GM18909 (cell line): ENCODE results near the gene EXOC3L2.

ENCODE experiments used
- ATAC-seq: cut with Tn5 transposase; IDR thresholded peaks from one replicate; pipeline ENCODE4 v1.9.1; 2021; ENCODE audit warnings: mild to moderate bottlenecking; ENCODE audit not compliant: unreplicated experiment, poor library complexity

The EXOC3L2 gene

GRCh38 chr19:45224645-45225044 is 20.6 kb downstream of the EXOC3L2 start:
- no peak for ATAC-seq

GRCh38 chr19:45223879-45224278 is 21.3 kb downstream of the EXOC3L2 start:
- no peak for ATAC-seq

DNA sequence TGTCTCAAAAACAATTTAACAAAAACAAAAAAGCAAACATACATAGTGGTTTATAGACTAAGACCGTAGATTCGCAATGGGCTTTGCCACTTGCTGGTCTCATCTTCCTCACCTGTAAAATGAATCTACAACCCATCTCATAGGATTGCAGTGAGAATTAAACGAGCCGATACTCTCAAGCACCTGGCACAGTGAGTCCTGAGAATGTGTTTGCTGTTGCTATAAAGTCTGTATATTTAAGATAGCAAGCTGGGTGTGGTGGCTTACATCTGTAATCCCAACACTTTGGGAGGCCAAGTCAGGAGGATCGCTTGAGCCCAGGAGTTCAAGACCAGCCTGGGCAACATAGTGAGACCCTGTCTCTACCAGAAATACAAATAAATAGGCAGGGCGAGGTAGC is 22.5 kb downstream of the EXOC3L2 start:
- ATAC-seq, result no peak

GRCh38 chr19:45218911-45219743 is 26.1 kb downstream of the EXOC3L2 start:
- ATAC-seq, result no peak

DNA sequence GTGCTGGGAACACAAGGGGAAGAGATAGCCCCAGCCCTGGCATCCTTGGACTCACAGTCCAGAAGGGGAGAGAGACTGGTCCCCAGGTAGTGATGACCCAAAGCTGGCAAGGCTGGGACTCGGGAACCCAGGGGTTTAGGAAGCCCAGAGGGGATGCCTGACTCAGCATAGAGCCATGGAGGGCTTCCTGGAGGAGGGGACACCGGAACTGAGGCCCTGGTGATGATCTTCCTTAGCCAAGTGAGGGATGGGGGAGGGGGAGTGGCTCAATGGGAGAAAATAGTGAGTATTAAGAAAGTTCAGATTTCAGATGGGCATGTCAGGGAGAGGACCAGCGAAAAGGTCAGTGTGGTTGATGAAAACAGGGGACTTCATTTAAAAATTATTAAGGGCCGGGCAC is 26.8 kb downstream of the EXOC3L2 start:
- ATAC-seq, result no peak

GRCh38 chr19:45217957-45218334 is 27.3 kb downstream of the EXOC3L2 start:
- no peak for ATAC-seq

- no peak for ATAC-seq
These were observed 27.8 kb downstream of the EXOC3L2 start for GRCh38 chr19:45217193-45217956.

- ATAC-seq, result no peak
These were observed 28.5 kb downstream of the EXOC3L2 start for GRCh38 chr19:45216667-45217066.

DNA sequence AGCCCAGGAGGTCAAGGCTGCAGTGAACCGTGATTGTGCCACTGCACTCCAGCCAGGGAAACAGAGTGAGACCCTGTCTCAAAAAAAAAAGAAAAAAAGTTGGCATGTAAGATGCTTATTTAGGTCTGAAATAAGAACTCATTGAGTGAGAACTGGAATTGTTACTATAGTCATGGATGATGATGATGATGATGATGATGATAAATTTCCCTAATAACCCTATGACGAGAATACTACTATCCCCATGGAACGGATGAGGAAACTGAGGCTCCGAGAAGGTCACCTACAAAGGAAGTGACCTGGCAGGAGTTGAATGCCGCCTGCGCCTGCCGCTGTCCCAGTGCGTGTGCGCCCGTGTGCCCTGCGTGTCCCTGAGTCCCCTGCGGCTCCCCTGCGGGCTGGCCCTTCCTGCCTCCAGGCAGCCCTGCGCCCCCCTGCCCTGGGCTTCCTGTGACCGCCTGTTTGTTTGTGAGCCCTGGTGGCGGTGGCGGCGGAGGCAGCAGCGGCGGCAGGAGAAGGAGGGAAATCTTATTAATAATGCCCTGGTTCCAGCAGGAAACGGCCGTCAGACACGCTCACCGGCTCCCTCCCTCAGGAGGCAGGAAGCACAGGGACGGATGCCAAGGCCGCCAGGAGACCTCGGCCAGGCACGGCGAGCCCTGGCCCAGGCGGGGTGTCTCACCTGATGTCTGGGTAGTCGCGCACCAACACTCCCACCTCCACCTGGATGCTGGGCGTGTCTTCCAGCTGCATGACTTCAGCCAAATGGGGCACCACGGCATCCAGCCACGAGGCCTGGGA is 29.6 kb downstream of the EXOC3L2 start:
- no peak for ATAC-seq

DNA sequence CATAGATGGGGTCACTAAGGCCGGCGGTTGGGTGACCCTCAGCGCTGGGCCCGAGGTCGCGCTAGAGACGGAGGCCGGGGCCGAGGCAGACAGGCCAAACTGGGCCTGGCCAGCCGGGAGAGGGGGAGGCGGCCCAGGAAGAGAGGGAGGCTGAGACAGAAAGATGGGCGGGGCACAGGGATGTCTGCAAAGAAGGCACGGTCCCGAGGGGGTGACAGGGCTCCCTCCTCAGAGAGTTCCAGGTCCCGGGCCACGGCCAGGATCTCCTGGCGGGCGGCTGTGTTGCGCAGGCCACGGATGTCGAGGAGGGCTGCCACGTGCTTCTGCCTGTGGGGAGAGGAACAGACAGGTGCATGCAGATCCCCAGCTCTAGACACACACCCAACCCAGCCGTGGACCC is 32.2 kb downstream of the EXOC3L2 start:
- ATAC-seq, result no peak

DNA sequence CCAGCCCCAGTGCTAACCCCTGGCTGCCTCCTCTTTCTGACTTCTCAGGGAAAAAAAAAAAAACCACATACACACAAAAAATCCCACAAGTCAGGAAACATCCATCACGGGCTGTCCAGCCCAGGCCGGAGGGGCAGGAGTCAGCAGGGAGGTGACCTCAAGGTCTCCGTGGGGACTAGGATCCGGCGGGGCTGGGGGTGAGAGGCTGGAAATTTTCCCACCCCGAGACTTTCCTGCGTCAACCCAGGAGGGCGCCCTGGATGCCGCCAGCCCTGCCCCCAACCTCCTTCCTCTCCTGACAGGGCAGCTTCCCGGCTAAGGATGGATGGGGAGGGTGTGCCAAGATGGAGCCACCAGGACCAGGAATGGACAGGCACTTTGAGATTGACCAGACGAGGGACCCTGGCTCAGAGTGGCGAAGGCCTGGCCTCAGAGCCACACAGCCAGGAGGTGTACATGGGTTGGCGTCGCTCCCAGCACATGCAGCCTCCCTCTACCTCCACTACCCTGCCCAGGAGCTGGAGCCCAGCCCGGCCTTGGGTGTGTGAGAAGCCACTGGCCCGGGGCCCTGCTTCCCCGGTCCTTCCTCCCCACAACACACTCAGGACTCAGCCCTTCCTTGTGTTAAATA is 33.3 kb downstream of the EXOC3L2 start:
- ATAC-seq, result no peak

DNA sequence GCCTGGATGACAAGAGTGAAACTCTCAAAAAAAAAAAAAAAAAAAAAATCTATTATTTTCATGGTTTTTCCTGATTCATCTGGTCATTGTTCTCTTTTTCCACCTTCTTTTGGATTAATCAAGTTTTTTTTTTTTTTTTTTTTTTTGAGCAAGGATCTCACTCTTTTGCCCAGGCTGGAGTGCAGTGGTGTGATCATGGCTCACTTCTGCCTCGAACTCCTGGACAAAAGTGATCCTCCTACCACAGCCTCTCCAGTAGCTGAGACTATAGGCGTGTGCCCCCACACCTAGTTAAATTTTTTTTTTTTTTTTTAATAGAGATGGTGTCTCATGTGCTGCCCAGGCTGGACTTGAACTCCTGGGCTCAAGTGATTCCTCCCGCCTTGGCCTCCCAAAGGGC is 38.9 kb downstream of the EXOC3L2 start:
- ATAC-seq, result no peak

DNA sequence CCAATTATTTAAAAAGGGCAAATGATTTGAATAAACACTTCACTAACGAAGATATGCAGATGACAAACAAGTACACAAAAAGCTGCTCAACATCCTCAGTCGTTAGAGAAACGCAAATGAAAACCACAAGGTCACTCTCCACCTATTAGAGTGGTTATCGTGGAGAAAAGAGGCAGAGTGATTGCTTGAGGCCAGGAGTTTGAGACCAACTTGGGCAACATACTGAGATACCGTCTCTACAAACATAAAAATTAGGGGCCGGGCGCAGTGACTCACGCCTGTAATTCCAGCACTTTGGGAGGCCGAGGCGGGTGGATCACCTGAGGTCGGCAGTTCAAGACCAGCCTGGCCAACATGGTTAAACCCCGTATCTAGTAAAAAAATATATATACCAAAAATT is 39.4 kb downstream of the EXOC3L2 start:
- ATAC-seq, result no peak

DNA sequence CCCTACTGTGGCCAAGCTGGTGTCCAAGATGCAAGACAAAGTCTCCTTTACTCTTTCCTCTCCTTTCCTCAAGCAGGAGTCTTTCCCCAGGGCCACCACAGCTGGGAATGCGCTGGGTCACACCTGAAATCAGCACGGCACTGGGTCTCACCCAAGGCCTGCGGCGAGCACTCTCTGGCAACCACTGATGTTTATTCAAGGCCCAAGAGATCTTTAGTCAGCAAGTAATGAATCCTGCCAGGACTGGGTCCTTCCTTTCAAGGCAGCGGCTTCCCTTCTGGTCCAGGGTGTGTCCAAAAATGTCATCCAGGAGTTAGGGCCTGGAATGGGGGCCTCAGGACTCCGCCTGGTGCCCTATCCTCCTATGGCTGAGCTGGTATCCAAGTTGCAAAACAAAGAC is 42.6 kb downstream of the EXOC3L2 start:
- no peak for ATAC-seq

GRCh38 chr19:45200568-45200967 is 44.6 kb downstream of the EXOC3L2 start:
- ATAC-seq, result no peak

GRCh38 chr19:45195764-45196163 is 49.4 kb downstream of the EXOC3L2 start:
- ATAC-seq, result no peak

DNA sequence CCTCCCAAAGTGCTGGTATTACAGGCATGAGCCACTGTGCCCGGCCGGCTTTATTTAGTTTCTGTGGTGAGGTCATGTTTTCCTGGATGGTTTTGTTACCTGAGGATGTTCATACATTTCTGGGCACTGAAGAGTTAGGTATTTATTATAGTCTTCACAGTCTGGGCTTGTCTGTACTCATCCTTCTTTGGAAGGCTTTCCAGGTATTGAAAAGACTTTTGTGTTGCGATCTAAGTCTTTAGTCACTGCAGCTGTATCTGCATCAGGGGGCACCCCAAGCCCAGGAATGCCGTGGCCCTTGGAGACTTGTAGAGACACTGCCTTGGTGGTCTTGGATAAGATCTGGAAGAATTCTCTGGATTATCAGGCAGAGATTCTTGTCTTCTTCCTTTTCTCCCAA is 53.8 kb downstream of the EXOC3L2 start:
- ATAC-seq, result no peak

DNA sequence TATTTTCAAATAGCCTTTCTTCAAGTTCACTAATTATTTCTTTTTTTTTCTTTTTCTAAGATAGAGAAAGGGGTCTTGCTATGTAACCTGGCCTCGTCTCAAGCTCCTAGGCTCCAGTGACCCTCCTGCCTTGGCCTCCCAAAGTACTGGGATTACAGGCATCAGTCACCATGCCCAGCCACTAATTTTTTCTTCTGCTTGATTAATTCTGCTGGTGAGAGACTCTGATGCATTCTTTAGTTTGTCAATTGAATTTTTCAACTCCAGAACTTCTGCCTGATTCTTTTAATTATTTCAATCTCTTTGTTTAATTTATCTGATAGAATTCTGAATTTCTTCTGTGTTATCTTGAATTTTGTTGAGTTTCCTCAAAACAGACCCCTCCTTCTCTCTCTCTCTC is 55.2 kb downstream of the EXOC3L2 start:
- ATAC-seq, result no peak

- ATAC-seq, result no peak
These were observed 57.6 kb downstream of the EXOC3L2 start for GRCh38 chr19:45187421-45188100.
